Fibroblast of the aortic adventitia (primary cell): ENCODE results near the gene PPFIA3. TPM values are rescaled to one million over a fixed set of nuclear protein-coding genes. Genes with fewer than 3 reads are reported as not detected.
"Not testable (repeated sequence)": the region's sequence is repeated elsewhere in the genome, so short reads cannot be mapped to it uniquely, and the experiment has no call there.

ENCODE experiments used
- DNase-seq: peaks from one replicate; pipeline ENCODE4 v3.0.0-alpha.2; 2010; ENCODE audit warnings: low read depth
- H3K4me3 ChIP-seq: 2 replicates; pipeline ENCODE4 v1.5.1; 2011; ENCODE audit warnings: low read depth, mild to moderate bottlenecking, control low read depth, low read length, moderate library complexity
- CTCF ChIP-seq: IDR thresholded peaks from 2 replicates; pipeline ENCODE4 v1.5.1; 2011; ENCODE audit warnings: mild to moderate bottlenecking, low read length, control low read depth, inconsistent platforms; ENCODE audit not compliant: insufficient read depth
- total RNA-seq: library from RNA; depleted of rRNA; stranded (reverse); fragments of >200 nt; gene quantifications from 2 replicates; pipeline ENCODE4 v1.2.3, GENCODE V29; 2012; ENCODE audit warnings: low replicate concordance

PPFIA3 gene
- total RNA-seq, 1 donor, result 0.99 TPM

DNA sequence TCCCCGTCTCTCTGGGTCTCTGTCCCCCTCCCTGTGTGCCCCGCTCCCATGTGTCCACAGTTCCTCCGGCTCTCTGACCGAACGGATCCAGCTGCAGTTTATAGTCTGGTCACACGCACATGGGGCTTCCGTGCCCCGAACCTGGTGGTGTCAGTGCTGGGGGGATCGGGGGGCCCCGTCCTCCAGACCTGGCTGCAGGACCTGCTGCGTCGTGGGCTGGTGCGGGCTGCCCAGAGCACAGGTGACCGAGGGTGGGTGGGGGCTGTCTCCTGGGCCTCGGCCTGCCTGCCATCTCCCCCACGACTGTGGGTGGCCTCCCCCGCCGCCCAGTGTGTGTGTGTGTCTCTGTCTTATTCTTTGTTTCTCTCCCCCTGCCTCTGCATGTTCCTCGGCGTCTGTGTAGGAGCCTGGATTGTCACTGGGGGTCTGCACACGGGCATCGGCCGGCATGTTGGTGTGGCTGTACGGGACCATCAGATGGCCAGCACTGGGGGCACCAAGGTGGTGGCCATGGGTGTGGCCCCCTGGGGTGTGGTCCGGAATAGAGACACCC, 48.6 kb downstream of the PPFIA3 start:
- no peak for DNase-seq
- TF ChIP-seq CTCF, result no peak
- H3K4me3 ChIP-seq, result no peak overlapping the region

- DNase-seq, result no peak
- no peak overlapping the region for H3K4me3 ChIP-seq
- TF ChIP-seq CTCF, result no peak
Measured at GRCh38 chr19:49168421-49168820, 49.1 kb downstream of the PPFIA3 start.

- TF ChIP-seq CTCF, result no peak
- DNase-seq, result no peak
- no peak overlapping the region for H3K4me3 ChIP-seq
Measured at GRCh38 chr19:49173198-49173597, 53.9 kb downstream of the PPFIA3 start.

DNA sequence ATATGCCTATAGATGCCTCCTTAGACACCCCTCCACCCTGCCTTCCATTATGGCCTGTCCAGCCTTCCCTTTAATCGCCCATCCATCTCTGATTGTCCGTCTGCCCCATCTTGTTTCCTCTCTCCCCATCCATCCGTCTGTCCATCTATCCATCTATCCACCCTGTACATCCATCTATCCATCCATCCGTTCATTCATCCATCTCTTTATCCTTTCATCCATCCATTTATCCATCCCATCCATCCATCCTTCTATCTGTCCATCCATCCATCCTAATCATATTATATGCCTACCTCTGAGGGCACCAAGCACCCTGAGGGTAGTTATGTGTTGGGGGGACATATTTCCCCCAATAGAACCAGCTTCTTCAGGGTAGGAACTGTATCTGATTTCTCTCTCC, 61.3 kb downstream of the PPFIA3 start:
- TF ChIP-seq CTCF, result no peak
- no peak overlapping the region for H3K4me3 ChIP-seq
- no peak for DNase-seq

GRCh38 chr19:49182010-49182847, 62.9 kb downstream of the PPFIA3 start:
- H3K4me3 ChIP-seq, DNase-seq: not testable (repeated sequence)

DNA sequence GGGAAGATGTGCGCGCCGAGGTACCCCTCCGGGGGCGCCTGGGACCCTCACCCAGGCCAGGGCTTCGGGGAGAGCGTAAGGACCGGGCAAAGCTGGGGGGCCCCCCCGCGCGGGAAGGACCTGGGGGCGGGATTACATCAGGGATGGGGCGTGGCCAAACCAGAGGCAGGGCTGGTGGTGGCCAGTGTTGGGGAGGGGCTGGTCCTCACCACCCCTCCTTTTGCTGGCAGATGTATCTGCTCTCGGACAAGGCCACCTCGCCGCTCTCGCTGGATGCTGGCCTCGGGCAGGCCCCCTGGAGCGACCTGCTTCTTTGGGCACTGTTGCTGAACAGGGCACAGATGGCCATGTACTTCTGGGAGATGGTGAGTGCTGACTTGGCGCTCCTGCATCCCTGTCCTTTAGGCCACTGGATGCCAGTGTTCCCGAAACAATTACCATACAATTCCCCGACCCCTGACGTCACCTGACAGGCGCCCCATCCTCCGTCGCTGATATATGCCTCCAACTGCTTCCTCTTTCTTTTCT, 63.6 kb downstream of the PPFIA3 start:
- no peak for DNase-seq
- TF ChIP-seq CTCF, result no peak
- H3K4me3 ChIP-seq, result no peak overlapping the region

DNA sequence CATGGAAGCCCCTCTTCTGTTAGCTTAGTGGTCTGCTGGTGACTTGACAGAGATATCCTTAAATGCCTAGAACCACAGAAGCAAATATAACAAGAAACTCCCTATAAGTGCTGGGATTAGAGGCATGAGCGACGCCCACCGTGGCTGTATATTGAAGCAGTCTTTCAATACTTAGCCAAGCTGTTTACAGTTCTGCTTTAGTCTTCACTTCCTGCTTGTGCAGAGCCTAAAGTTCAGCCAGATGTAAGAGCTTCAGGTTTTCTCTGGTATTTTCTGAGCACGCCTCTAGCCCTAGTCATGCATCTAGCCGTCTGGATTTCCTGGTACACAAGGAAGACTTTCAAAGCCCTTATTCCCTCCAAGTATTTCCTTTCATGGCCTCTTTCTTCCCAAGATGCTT, 66.8 kb downstream of the PPFIA3 start:
- H3K4me3 ChIP-seq, result no peak overlapping the region
- DNase-seq, result no peak
- no peak for TF ChIP-seq CTCF
